Panc1 (cell line): Measurements from ENCODE around the gene NUPR2.

Experiments
- TCF7L2 ChIP-seq: IDR thresholded peaks from 2 replicates; pipeline ENCODE4 v1.6.1; 2011; ENCODE audit warnings: mild to moderate bottlenecking, low read depth, low read length, inconsistent platforms
- TF ChIP-seq, protein P1 (sequence below): fragments of 450-650 bp; IDR thresholded peaks from 2 replicates; pipeline ENCODE4 v1.5.1; 2017; ENCODE audit warnings: mild to moderate bottlenecking
- TF ChIP-seq, protein P2 (sequence below), 2 experiments: IDR thresholded peaks; 2 replicates each; pipeline ENCODE4 v1.6.1; 2011 to 2012; ENCODE audit warnings: low read depth in 2 of 2, control low read depth in 1 of 2, low read length in 1 of 2, mild to moderate bottlenecking in 1 of 2, moderate library complexity in 1 of 2; ENCODE audit not compliant: insufficient read depth in 1 of 2

DNA sequence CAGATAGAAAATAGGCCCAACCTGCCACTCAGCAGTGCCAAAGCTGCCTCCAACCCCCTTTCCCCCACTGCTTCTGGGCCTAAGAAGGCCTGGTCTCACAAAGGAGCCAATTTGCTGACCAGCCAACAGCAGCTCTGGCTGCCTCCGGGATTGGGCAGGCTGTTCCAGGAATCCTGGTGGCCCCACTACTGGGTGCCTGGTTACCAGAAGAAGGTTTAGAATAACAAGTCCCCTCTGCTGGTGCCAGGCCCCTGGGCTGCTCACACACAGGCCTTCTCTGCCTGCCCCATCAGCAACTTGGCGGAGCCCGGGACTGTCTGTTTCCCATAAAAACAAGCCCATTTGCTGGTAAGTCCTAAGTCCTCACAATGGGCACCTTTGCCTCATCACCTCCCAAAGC, 24.6 kb downstream of the NUPR2 start:
- TF ChIP-seq, protein P1, sequence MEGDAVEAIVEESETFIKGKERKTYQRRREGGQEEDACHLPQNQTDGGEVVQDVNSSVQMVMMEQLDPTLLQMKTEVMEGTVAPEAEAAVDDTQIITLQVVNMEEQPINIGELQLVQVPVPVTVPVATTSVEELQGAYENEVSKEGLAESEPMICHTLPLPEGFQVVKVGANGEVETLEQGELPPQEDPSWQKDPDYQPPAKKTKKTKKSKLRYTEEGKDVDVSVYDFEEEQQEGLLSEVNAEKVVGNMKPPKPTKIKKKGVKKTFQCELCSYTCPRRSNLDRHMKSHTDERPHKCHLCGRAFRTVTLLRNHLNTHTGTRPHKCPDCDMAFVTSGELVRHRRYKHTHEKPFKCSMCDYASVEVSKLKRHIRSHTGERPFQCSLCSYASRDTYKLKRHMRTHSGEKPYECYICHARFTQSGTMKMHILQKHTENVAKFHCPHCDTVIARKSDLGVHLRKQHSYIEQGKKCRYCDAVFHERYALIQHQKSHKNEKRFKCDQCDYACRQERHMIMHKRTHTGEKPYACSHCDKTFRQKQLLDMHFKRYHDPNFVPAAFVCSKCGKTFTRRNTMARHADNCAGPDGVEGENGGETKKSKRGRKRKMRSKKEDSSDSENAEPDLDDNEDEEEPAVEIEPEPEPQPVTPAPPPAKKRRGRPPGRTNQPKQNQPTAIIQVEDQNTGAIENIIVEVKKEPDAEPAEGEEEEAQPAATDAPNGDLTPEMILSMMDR: no peak
- TF ChIP-seq, protein P2, sequence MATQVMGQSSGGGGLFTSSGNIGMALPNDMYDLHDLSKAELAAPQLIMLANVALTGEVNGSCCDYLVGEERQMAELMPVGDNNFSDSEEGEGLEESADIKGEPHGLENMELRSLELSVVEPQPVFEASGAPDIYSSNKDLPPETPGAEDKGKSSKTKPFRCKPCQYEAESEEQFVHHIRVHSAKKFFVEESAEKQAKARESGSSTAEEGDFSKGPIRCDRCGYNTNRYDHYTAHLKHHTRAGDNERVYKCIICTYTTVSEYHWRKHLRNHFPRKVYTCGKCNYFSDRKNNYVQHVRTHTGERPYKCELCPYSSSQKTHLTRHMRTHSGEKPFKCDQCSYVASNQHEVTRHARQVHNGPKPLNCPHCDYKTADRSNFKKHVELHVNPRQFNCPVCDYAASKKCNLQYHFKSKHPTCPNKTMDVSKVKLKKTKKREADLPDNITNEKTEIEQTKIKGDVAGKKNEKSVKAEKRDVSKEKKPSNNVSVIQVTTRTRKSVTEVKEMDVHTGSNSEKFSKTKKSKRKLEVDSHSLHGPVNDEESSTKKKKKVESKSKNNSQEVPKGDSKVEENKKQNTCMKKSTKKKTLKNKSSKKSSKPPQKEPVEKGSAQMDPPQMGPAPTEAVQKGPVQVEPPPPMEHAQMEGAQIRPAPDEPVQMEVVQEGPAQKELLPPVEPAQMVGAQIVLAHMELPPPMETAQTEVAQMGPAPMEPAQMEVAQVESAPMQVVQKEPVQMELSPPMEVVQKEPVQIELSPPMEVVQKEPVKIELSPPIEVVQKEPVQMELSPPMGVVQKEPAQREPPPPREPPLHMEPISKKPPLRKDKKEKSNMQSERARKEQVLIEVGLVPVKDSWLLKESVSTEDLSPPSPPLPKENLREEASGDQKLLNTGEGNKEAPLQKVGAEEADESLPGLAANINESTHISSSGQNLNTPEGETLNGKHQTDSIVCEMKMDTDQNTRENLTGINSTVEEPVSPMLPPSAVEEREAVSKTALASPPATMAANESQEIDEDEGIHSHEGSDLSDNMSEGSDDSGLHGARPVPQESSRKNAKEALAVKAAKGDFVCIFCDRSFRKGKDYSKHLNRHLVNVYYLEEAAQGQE (IDR thresholded peaks at IDR 0.05; ENCODE audit: insufficient read depth in 1 of 2, low read depth in 2 of 2, low read length in 1 of 2): no peak
- no peak for TF ChIP-seq TCF7L2
